Measurements from ENCODE around the gene ZFP92.
A peak's percentile ranks its signal among the peaks of the same experiment; 100 is the strongest.

Gene ZFP92

GRCh38 chrX:153430796-153431195 is 19.5 kb downstream of the ZFP92 start:
- no peak for TF ChIP-seq CTCF (IDR thresholded peaks at IDR 0.05; ENCODE audit: insufficient read depth, low read depth, low read length, missing control alignments)
- DNase-seq (ENCODE audit: low read depth): no peak
- H3K4me3 ChIP-seq (ENCODE audit: low read depth, low read length): no peak overlapping the region

GRCh38 chrX:153433161-153433680 is 21.9 kb downstream of the ZFP92 start:
- no peak for TF ChIP-seq CTCF (IDR thresholded peaks at IDR 0.05; ENCODE audit: insufficient read depth, low read depth, low read length, missing control alignments)
- no peak overlapping the region for H3K4me3 ChIP-seq (ENCODE audit: low read depth, low read length)
- DNase-seq (ENCODE audit: low read depth): no peak

GRCh38 chrX:153433781-153434285 is 22.6 kb downstream of the ZFP92 start:
- no peak for TF ChIP-seq CTCF (IDR thresholded peaks at IDR 0.05; ENCODE audit: insufficient read depth, low read depth, low read length, missing control alignments)

GRCh38 chrX:153434801-153435200 is 23.5 kb downstream of the ZFP92 start:
- TF ChIP-seq CTCF (IDR thresholded peaks at IDR 0.05; ENCODE audit: insufficient read depth, low read depth, low read length, missing control alignments): no peak
- H3K4me3 ChIP-seq (ENCODE audit: low read depth, low read length): no peak overlapping the region
- no peak for DNase-seq (ENCODE audit: low read depth)

More at GRCh38 chrX:153433781-153434285, 22.6 kb downstream of the ZFP92 start:
- H3K4me3 ChIP-seq (ENCODE audit: low read depth, low read length): no peak overlapping the region
- no peak for DNase-seq (ENCODE audit: low read depth)

GRCh38 chrX:153435845-153436244 is 24.6 kb downstream of the ZFP92 start:
- H3K4me3 ChIP-seq (ENCODE audit: low read depth, low read length): no peak overlapping the region
- TF ChIP-seq CTCF (IDR thresholded peaks at IDR 0.05; ENCODE audit: insufficient read depth, low read depth, low read length, missing control alignments): no peak
- no peak for DNase-seq (ENCODE audit: low read depth)

- DNase-seq (ENCODE audit: low read depth): peak; percentile 17
- H3K4me3 ChIP-seq (ENCODE audit: low read depth, low read length): no peak overlapping the region
- TF ChIP-seq CTCF (IDR thresholded peaks at IDR 0.05; ENCODE audit: insufficient read depth, low read depth, low read length, missing control alignments): peak; percentile 5
Observed at GRCh38 chrX:153438532-153438931, 27.3 kb downstream of the ZFP92 start.

- DNase-seq (ENCODE audit: low read depth): no peak
- no peak overlapping the region for H3K4me3 ChIP-seq (ENCODE audit: low read depth, low read length)
- no peak for TF ChIP-seq CTCF (IDR thresholded peaks at IDR 0.05; ENCODE audit: insufficient read depth, low read depth, low read length, missing control alignments)
Observed at GRCh38 chrX:153439977-153440376, 28.7 kb downstream of the ZFP92 start.

Measured in GM12865 (cell line).